Liver (tissue), 9 donors: ENCODE data around the gene PEX1. TPM values are rescaled to one million over a fixed set of nuclear protein-coding genes. Genes with fewer than 3 reads are reported as not detected.
A peak's percentile ranks its signal among the peaks of the same experiment; 100 is the strongest.
"Not testable (repeated sequence)": the region's sequence is repeated elsewhere in the genome, so short reads cannot be mapped to it uniquely, and the experiment has no call there.

ENCODE experiments used
- DNase-seq: peaks from one replicate; pipeline ENCODE4 v3.0.0-alpha.2; 2017; ENCODE audit warnings: low spot score
- H3K27ac ChIP-seq, 2 donors: one replicate each; pipeline ENCODE4 v1.7.0; 2013; ENCODE audit warnings: inconsistent platforms in 2 of 2, low read length in 2 of 2, control low read depth in 1 of 2, low read depth in 1 of 2, mild to moderate bottlenecking in 1 of 2
- H3K27me3 ChIP-seq, 4 donors: one replicate each; pipeline versions ENCODE4 v1.6.1 to v1.7.0; 2013; ENCODE audit warnings: low read length in 3 of 4, inconsistent platforms in 1 of 4, mild to moderate bottlenecking in 1 of 4, moderate library complexity in 1 of 4; ENCODE audit not compliant: control insufficient read depth in 4 of 4, insufficient read depth in 4 of 4
- H3K36me3 ChIP-seq, 4 donors: one replicate each; pipeline versions ENCODE4 v1.6.1 to v1.7.0; 2013; ENCODE audit warnings: low read length in 3 of 4, mild to moderate bottlenecking in 3 of 4, low read depth in 1 of 4, moderate library complexity in 1 of 4; ENCODE audit not compliant: control insufficient read depth in 4 of 4, insufficient read depth in 3 of 4
- H3K4me1 ChIP-seq, 4 donors: one replicate each; pipeline versions ENCODE4 v1.6.1 to v1.7.0; 2013; ENCODE audit warnings: low read length in 3 of 4, mild to moderate bottlenecking in 3 of 4, moderate library complexity in 1 of 4; ENCODE audit not compliant: control insufficient read depth in 4 of 4, insufficient read depth in 4 of 4
- H3K4me3 ChIP-seq, 3 donors: one replicate each; pipeline versions ENCODE4 v1.6.1 to v1.7.0; 2013; ENCODE audit warnings: low read length in 3 of 3, control low read depth in 1 of 3, low read depth in 1 of 3, mild to moderate bottlenecking in 1 of 3
- H3K9ac ChIP-seq, 2 donors: one replicate each; pipeline ENCODE4 v1.7.0; 2013; ENCODE audit warnings: low read length in 2 of 2, mild to moderate bottlenecking in 2 of 2, moderate library complexity in 2 of 2, control low read depth in 1 of 2, low read depth in 1 of 2
- H3K9me3 ChIP-seq, 4 donors: one replicate each; pipeline versions ENCODE4 v1.6.1 to v1.7.0; 2013; ENCODE audit warnings: low read length in 3 of 4; ENCODE audit not compliant: control insufficient read depth in 4 of 4
- EGR1 ChIP-seq, 2 donors: IDR thresholded peaks; 2 replicates each; pipeline ENCODE4 v1.6.1; 2016 to 2018; ENCODE audit warnings: antibody characterized with exemption in 2 of 2, low read depth in 2 of 2
- GABPA ChIP-seq, 2 donors: IDR thresholded peaks in 1 of 2; conservative IDR thresholded peaks in 1 of 2; 2 replicates each; pipeline ENCODE4 v1.6.1; 2016; ENCODE audit warnings: antibody characterized with exemption in 2 of 2, mild to moderate bottlenecking in 1 of 2, moderate library complexity in 1 of 2
- HNF4A ChIP-seq, 2 donors: conservative IDR thresholded peaks; 2 replicates each; pipeline ENCODE4 v1.6.1; 2016; ENCODE audit warnings: antibody characterized with exemption in 2 of 2, mild to moderate bottlenecking in 2 of 2
- JUND ChIP-seq, 2 donors: IDR thresholded peaks; 2 replicates each; pipeline ENCODE4 v1.6.1; 2016; ENCODE audit warnings: antibody characterized with exemption in 2 of 2
- MAX ChIP-seq: IDR thresholded peaks from 2 replicates; pipeline ENCODE4 v1.6.1; 2016; ENCODE audit warnings: antibody characterized with exemption
- RAD21 ChIP-seq, 2 donors: IDR thresholded peaks; 2 replicates each; pipeline ENCODE4 v1.6.1; 2016; ENCODE audit warnings: antibody characterized with exemption in 2 of 2, mild to moderate bottlenecking in 2 of 2
- RXRA ChIP-seq, 2 donors: IDR thresholded peaks; 2 replicates each; pipeline ENCODE4 v1.6.1; 2017 to 2018; ENCODE audit warnings: antibody characterized with exemption in 2 of 2, mild to moderate bottlenecking in 1 of 2
- SP1 ChIP-seq: IDR thresholded peaks from 2 replicates; pipeline ENCODE4 v1.6.1; 2018; ENCODE audit warnings: antibody characterized with exemption, mild to moderate bottlenecking
- TAF1 ChIP-seq: conservative IDR thresholded peaks from 2 replicates; pipeline ENCODE4 v1.6.1; 2016; ENCODE audit warnings: antibody characterized with exemption, mild to moderate bottlenecking
- YY1 ChIP-seq: IDR thresholded peaks from 2 replicates; pipeline ENCODE4 v1.6.1; 2016; ENCODE audit warnings: antibody characterized with exemption, mild to moderate bottlenecking
- WGBS: extraction: QIAGEN DNeasy Blood & Tissue Kit; methylation state at CpG from one replicate; pipeline ENCODE4 v1.1.7; 2013; 5-methylcytosine and 5-hydroxymethylcytosine counted together
- polyA plus RNA-seq, 2 donors: library from polyadenylated mRNA; stranded (reverse) in 1 of 2; unstranded in 1 of 2; fragments of 200-250 nt in 1 of 2; fragments of >200 nt in 1 of 2; fragmentation: Nextera tagmentation in 1 of 2; extraction: Ambion mirVana in 1 of 2; gene quantifications; one replicate each; pipeline versions ENCODE4 v1.2.1 to v1.2.3, GENCODE V29; 2013 to 2015
- total RNA-seq, 2 donors: library from RNA; depleted of rRNA; stranded (reverse); fragments of >200 nt; gene quantifications; one replicate each; pipeline ENCODE4 v1.2.3, GENCODE V29; 2014
- donor health status: healthy.
- donor health status: healthy.
- donor health status: healthy.
- donor health status: healthy.
- donor health status: healthy.

PEX1 gene
- total and polyA plus RNA-seq, 4 donors = 7.2 to 18.2 (median 9.0) TPM

- no peak for TF ChIP-seq YY1
- no peak for TF ChIP-seq RXRA (IDR thresholded peaks at IDR 0.05)
- no peak for TF ChIP-seq EGR1 (IDR thresholded peaks at IDR 0.05; ENCODE audit: low read depth in 2 of 2)
- Histone ChIP-seq H3K27me3 (no peaks in the 10 kb centered on the region), H3K9ac (no peak overlapping the region), H3K4me1 (no peaks in the 10 kb centered on the region), H3K9me3 (no peaks in the 10 kb centered on the region), H3K36me3 (no peaks in the 10 kb centered on the region), H3K27ac (no peak overlapping the region), H3K4me3 (no peak overlapping the region)
- 93% methylated on average over 17 of the region's 17 CpGs for WGBS
- DNase-seq = no peak
These were observed 18.7 kb upstream of the PEX1 start for GRCh38 chr7:92546856-92547497.

GRCh38 chr7:92545116-92545515 lies 16.8 kb upstream of the PEX1 start:
- H3K9ac ChIP-seq, H3K27ac ChIP-seq, H3K4me1 ChIP-seq, H3K4me3 ChIP-seq, DNase-seq, H3K36me3 ChIP-seq, H3K27me3 ChIP-seq, H3K9me3 ChIP-seq: not testable (repeated sequence)
- WGBS = 92% methylated on average over 30 of the region's 30 CpGs

- DNase-seq, H3K36me3 ChIP-seq, H3K27ac ChIP-seq, H3K4me1 ChIP-seq, H3K4me3 ChIP-seq, H3K9me3 ChIP-seq, H3K27me3 ChIP-seq, H3K9ac ChIP-seq: not testable (repeated sequence)
- 92% methylated on average over 3 of the region's 3 CpGs for WGBS
These were observed 15.2 kb upstream of the PEX1 start for GRCh38 chr7:92543542-92543941.

GRCh38 chr7:92534572-92534971 lies 6.3 kb upstream of the PEX1 start:
- no peak for DNase-seq
- Histone ChIP-seq H3K27me3 (no peaks in the 10 kb centered on the region), H3K4me1 (peaks cover 0 to 4% (median 2%) of the 10 kb centered on the region in 4 donors), H3K27ac (no peak overlapping the region), H3K36me3 (peaks cover 5 to 72% (median 60%) of the 10 kb centered on the region in 4 donors), H3K4me3 (no peak overlapping the region), H3K9ac (no peak overlapping the region), H3K9me3 (no peaks in the 10 kb centered on the region)
- no peak for TF ChIP-seq RXRA (IDR thresholded peaks at IDR 0.05)
- TF ChIP-seq MAX = no peak
- TF ChIP-seq RAD21 (IDR thresholded peaks at IDR 0.05) = no peak
- TF ChIP-seq GABPA (IDR thresholded peaks at IDR 0.05 in 1 of 2, conservative IDR thresholded peaks at IDR 0.05 in 1 of 2) = no peak
- 96% methylated on average over 9 of the region's 9 CpGs for WGBS

- DNase-seq = no peak
- Histone ChIP-seq H3K9ac (peak overlapping the region; percentile 90 to 93), H3K36me3 (peaks cover 5 to 28% (median 25%) of the 10 kb centered on the region in 4 donors), H3K4me1 (peaks cover 2 to 20% (median 16%) of the 10 kb centered on the region in 4 donors), H3K27me3 (no peaks in the 10 kb centered on the region), H3K9me3 (no peaks in the 10 kb centered on the region), H3K4me3 (peak overlapping the region; percentile 61 to 98 (median 98)), H3K27ac (peak overlapping the region; percentile 80 to 84)
- WGBS = 1% methylated on average over 13 of the region's 13 CpGs
- TF ChIP-seq MAX (no peak), JUND (IDR thresholded peaks at IDR 0.05) (no peak), TAF1 (no peak), SP1 (no peak), YY1 (peak; percentile 71), HNF4A (conservative IDR thresholded peaks at IDR 0.05) (no peak), GABPA (IDR thresholded peaks at IDR 0.05 in 1 of 2, conservative IDR thresholded peaks at IDR 0.05 in 1 of 2) (peak in 1 of 2 donors; percentile 16)
These were observed 591 bp upstream of the PEX1 start for GRCh38 chr7:92528958-92529264.
